Duodenal mucosa (tissue), 2 donors: ENCODE results near the gene PNRC1.
A peak's percentile ranks its signal among the peaks of the same experiment; 100 is the strongest.

Source experiments
- H3K27ac ChIP-seq: one replicate; pipeline ENCODE4 v1.7.0; 2013; ENCODE audit warnings: low read depth, low read length
- H3K27me3 ChIP-seq, 2 donors: one replicate each; pipeline ENCODE4 v1.7.0; 2013; ENCODE audit warnings: low read length in 2 of 2, control low read depth in 1 of 2; ENCODE audit not compliant: insufficient read depth in 2 of 2, control insufficient read depth in 1 of 2
- H3K36me3 ChIP-seq, 2 donors: one replicate each; pipeline ENCODE4 v1.7.0; 2013; ENCODE audit warnings: low read length in 2 of 2, control low read depth in 1 of 2; ENCODE audit not compliant: insufficient read depth in 2 of 2, control insufficient read depth in 1 of 2
- H3K4me1 ChIP-seq, 2 donors: one replicate each; pipeline ENCODE4 v1.7.0; 2013; ENCODE audit warnings: low read length in 2 of 2, control low read depth in 1 of 2; ENCODE audit not compliant: insufficient read depth in 2 of 2, control insufficient read depth in 1 of 2
- H3K4me3 ChIP-seq, 2 donors: one replicate each; pipeline ENCODE4 v1.7.0; 2013; ENCODE audit warnings: low read length in 2 of 2, low read depth in 1 of 2
- H3K9ac ChIP-seq, 2 donors: one replicate each; pipeline ENCODE4 v1.7.0; 2013; ENCODE audit warnings: low read length in 2 of 2, low read depth in 1 of 2
- H3K9me3 ChIP-seq, 2 donors: one replicate each; pipeline ENCODE4 v1.7.0; 2013; ENCODE audit warnings: low read length in 2 of 2, control low read depth in 1 of 2; ENCODE audit not compliant: control insufficient read depth in 1 of 2

The PNRC1 gene

GRCh38 chr6:89085409-89086205 lies 5.1 kb downstream of the PNRC1 start:
- no peak overlapping the region for H3K27ac ChIP-seq
- no peak overlapping the region for H3K9ac ChIP-seq
- H3K9me3 ChIP-seq = no peaks in the 10 kb centered on the region
- no peak overlapping the region for H3K4me3 ChIP-seq
- peaks cover 19 to 21% of the 10 kb centered on the region in 2 donors for H3K36me3 ChIP-seq
- H3K4me1 ChIP-seq = peaks cover 5 to 16% of the 10 kb centered on the region in 2 donors
- no peaks in the 10 kb centered on the region for H3K27me3 ChIP-seq

DNA sequence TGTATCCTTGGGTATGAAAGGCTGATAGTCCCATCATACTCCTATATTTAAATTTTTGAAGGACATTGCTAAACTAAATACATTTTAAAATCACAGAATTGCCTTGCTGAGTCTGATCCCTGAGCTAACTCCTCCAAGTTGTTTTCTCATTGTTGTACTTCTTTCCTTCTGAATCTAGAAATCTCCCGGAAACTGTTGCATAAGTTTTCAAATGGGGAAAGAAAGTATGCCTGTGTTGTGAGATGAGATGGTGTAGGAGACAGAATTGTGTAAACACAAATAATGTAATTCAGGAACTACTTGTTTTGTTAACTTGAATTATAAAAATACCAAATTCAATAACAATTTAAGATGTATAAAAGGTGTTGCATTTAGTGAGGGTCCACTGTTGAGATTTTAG lies 7.3 kb downstream of the PNRC1 start:
- Histone ChIP-seq H3K36me3 (peaks cover 19 to 21% of the 10 kb centered on the region in 2 donors), H3K27me3 (no peaks in the 10 kb centered on the region), H3K27ac (no peak overlapping the region), H3K9ac (no peak overlapping the region), H3K9me3 (no peaks in the 10 kb centered on the region), H3K4me3 (no peak overlapping the region), H3K4me1 (peaks cover 5 to 16% of the 10 kb centered on the region in 2 donors)

DNA sequence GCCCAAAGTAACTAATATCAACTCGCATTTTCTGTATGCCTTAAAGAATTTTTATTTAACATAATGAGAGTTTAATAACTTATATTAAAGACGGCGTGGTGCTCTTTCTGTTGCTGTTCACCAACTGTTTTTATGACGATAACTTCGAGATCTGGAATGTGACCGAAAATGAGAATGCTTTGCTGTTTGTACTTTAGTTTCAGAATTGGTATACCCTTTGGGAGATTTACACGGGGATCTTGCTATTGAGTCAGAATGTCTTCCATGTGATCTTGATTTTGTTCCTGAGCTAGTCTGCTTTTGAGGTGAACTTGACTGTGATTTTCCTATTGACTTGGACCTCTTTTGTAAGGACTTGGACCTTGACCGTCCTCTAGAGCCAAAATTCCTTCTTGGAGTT lies 17.9 kb downstream of the PNRC1 start:
- H3K4me3 ChIP-seq = no peak overlapping the region
- H3K36me3 ChIP-seq = no peaks in the 10 kb centered on the region
- no peak overlapping the region for H3K9ac ChIP-seq
- no peaks in the 10 kb centered on the region for H3K27me3 ChIP-seq
- H3K4me1 ChIP-seq = no peaks in the 10 kb centered on the region
- no peak overlapping the region for H3K27ac ChIP-seq
- H3K9me3 ChIP-seq = no peaks in the 10 kb centered on the region

- Histone ChIP-seq H3K4me1 (no peaks in the 10 kb centered on the region), H3K27ac (no peak overlapping the region), H3K36me3 (no peaks in the 10 kb centered on the region), H3K9me3 (no peaks in the 10 kb centered on the region), H3K4me3 (no peak overlapping the region), H3K27me3 (no peaks in the 10 kb centered on the region), H3K9ac (no peak overlapping the region)
These were observed 19.6 kb downstream of the PNRC1 start for GRCh38 chr6:89100114-89100513.

- no peaks in the 10 kb centered on the region for H3K27me3 ChIP-seq
- H3K36me3 ChIP-seq = no peaks in the 10 kb centered on the region
- no peak overlapping the region for H3K4me3 ChIP-seq
- no peaks in the 10 kb centered on the region for H3K9me3 ChIP-seq
- H3K9ac ChIP-seq = no peak overlapping the region
- H3K27ac ChIP-seq = no peak overlapping the region
- H3K4me1 ChIP-seq = no peaks in the 10 kb centered on the region
These were observed 29.7 kb downstream of the PNRC1 start for GRCh38 chr6:89110284-89110683.

DNA sequence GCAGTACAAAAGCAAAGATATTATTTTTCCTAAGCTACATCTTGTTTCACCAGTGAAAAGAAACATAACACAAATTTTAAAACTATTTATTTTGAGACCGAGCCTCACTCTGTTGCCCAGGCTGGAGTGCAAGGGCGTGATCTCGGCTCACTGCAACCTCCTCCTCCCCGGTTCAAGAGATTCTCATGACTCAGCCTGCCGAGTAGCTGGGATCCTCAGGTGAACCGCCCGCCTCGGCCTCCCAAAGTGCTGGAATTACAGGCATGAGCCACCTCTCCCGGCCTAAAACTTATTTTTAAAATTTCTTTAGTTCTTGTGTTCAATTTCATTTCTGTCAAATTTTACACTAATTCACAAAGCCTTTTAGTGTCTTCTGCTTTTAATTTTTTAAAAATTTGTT lies 31.4 kb downstream of the PNRC1 start:
- no peaks in the 10 kb centered on the region for H3K9me3 ChIP-seq
- H3K27ac ChIP-seq = no peak overlapping the region
- H3K4me3 ChIP-seq = no peak overlapping the region

GRCh38 chr6:89116702-89117101 lies 36.2 kb downstream of the PNRC1 start:
- Histone ChIP-seq H3K9ac (no peak overlapping the region), H3K4me3 (peak overlapping the region; percentile 71 to 78), H3K27ac (no peak overlapping the region), H3K36me3 (no peaks in the 10 kb centered on the region), H3K9me3 (no peaks in the 10 kb centered on the region), H3K27me3 (no peaks in the 10 kb centered on the region), H3K4me1 (peaks cover 3 to 5% of the 10 kb centered on the region in 2 donors)

More for the DNA sequence above, 31.4 kb downstream of the PNRC1 start:
- Histone ChIP-seq H3K27me3 (no peaks in the 10 kb centered on the region), H3K36me3 (no peaks in the 10 kb centered on the region), H3K9ac (no peak overlapping the region), H3K4me1 (peaks cover 2% of the 10 kb centered on the region in 2 donors)

- Histone ChIP-seq H3K9me3 (no peaks in the 10 kb centered on the region), H3K9ac (peak within 1 kb of the TSS; percentile 4 to 40), H3K36me3 (no peaks in the 10 kb centered on the region), H3K27me3 (no peaks in the 10 kb centered on the region), H3K27ac (no peak within 1 kb of the TSS), H3K4me3 (peak within 1 kb of the TSS; percentile 71 to 78), H3K4me1 (peaks cover 3 to 5% of the 10 kb centered on the region in 2 donors)
These were observed 36.9 kb downstream of the PNRC1 start, which contains the start of gene SRSF12 for GRCh38 chr6:89117211-89118108. Gene SRSF12 (minus strand): TSS chr6:89118071. CDS start chr6:89117887, 184 bp downstream.

DNA sequence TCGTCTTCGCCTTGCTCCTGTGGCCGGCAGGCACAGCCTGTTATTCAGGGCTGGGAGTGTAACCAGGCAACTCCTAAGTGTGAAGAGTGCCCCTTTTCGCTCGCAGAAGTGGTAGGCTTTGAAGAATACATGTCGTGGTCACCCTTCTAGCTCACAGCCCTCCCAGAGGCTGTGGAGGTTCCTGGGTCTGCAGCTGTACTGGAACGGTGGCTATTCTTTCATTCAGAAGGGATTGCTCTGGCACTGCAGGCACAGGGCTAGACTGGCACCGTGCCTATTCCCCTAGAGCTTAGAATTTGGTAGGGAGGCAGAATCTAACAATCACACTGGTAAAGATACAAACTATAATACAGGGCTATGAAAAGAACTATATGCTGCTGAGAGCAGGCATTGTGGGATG lies 38.4 kb downstream of the PNRC1 start:
- Histone ChIP-seq H3K4me1 (peaks cover 3 to 5% of the 10 kb centered on the region in 2 donors), H3K36me3 (no peaks in the 10 kb centered on the region), H3K4me3 (no peak overlapping the region), H3K27me3 (no peaks in the 10 kb centered on the region), H3K9me3 (no peaks in the 10 kb centered on the region), H3K9ac (no peak overlapping the region), H3K27ac (no peak overlapping the region)

DNA sequence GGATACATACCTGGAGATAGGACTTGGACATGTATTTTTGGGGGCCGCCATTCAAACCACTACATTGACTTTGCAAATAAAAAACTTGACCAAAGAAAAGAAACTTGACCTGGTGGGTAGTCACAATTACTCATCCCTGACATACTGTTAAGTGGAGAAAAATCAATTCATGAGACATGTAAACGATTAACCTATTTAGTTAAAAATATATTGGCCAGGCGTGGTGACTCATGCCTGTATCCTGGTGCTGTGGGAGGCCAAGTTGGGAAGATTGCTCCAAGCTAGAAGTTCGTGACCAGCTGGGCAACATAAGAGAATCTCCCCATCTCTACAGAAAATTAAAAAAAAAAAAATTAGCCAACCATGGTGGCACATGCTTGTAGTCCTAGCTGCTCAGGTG lies 39.8 kb downstream of the PNRC1 start:
- Histone ChIP-seq H3K4me1 (peaks cover 3 to 5% of the 10 kb centered on the region in 2 donors), H3K9me3 (no peaks in the 10 kb centered on the region), H3K4me3 (no peak overlapping the region), H3K9ac (no peak overlapping the region), H3K36me3 (no peaks in the 10 kb centered on the region), H3K27ac (no peak overlapping the region), H3K27me3 (no peaks in the 10 kb centered on the region)
